ENCODE results near the gene IGF2R.
"Not testable (repeated sequence)": the region's sequence is repeated elsewhere in the genome, so short reads cannot be mapped to it uniquely, and the experiment has no call there.

GRCh38 chr6:160140493-160140892 lies 171.6 kb downstream of the IGF2R start:
- not testable (repeated sequence) for TF ChIP-seq CTCF, POLR2A (IDR thresholded peaks at IDR 0.05)

Measured in lower leg skin (tissue), 3 donors.